GM08714 (cell line): Measurements from ENCODE around the gene NECTIN4.
"Not testable (repeated sequence)": the region's sequence is repeated elsewhere in the genome, so short reads cannot be mapped to it uniquely, and the experiment has no call there.

ENCODE experiments used
- H3K4me3 ChIP-seq: fragments of 200-500 bp; sonication (Bioruptor generic); 2 replicates; pipeline ENCODE4 v1.5.1; 2014; ENCODE audit warnings: mild to moderate bottlenecking, low read length, inconsistent platforms
- ZNF274 ChIP-seq: IDR thresholded peaks from 2 replicates; pipeline ENCODE4 v1.6.1; 2012; ENCODE audit warnings: mild to moderate bottlenecking, low read depth, low read length

Gene NECTIN4

DNA sequence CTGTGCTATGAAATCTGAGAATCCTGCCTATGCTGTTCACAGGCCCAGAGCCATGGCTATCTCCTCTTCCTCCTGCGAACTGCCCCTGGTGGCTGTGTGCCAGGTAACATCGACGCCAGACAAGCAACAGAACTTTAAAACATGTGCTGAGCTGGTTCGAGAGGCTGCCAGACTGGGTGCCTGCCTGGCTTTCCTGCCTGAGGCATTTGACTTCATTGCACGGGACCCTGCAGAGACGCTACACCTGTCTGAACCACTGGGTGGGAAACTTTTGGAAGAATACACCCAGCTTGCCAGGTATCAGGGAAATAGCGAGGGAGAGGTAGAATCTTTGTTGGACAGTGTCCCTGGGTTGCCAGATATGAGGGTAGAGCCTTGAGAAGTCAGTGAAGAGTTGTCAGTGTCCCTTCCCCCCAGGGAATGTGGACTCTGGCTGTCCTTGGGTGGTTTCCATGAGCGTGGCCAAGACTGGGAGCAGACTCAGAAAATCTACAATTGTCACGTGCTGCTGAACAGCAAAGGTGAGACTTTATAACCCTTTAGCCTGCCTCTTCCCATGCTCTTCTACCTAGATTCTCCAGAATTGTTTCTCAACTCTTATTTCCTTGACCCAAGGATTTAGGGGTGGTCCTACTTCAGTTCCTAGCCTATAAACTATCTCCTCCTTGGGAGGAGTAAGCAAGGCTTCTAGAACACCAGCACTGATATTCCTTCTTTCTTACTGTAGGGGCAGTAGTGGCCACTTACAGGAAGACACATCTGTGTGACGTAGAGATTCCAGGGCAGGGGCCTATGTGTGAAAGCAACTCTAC is 29.9 kb upstream of the NECTIN4 start:
- H3K4me3 ChIP-seq = peak overlapping the region; percentile 91
- no peak for TF ChIP-seq ZNF274

- TF ChIP-seq ZNF274 = no peak
- peak within 1 kb of the TSS; percentile 91 for H3K4me3 ChIP-seq
Observed at GRCh38 chr1:161117759-161118581, 28.6 kb upstream of the NECTIN4 start, which contains the start of the genes NIT1 and PFDN2. TSS of gene NIT1 (plus strand) at chr1:161118105. CDS start at chr1:161118177, 72 bp downstream. TSS of gene PFDN2 (minus strand) at chr1:161118037. CDS start at chr1:161118026, 11 bp downstream.

DNA sequence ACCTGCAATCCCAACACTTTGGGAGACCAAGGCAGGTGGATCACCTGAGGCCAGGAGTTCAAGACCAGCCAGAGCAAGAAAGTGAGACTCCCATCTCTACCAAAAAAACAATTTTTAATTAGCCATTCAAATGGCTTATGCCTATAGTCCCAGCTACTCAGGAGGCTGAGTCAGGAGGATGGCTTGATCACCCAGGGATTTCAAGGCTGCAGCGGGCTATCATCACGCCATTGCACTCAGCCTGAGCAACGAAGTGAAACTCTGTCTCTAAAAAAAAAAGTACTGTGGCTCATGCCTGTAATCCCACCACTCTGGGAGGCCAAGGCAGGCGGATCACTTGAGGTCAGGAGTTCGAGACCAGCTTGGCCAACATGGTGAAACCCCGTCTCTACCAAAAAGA is 26.6 kb upstream of the NECTIN4 start:
- H3K4me3 ChIP-seq = not testable (repeated sequence)

GRCh38 chr1:161115132-161115711 is 25.9 kb upstream of the NECTIN4 start:
- H3K4me3 ChIP-seq = no peak overlapping the region
- no peak for TF ChIP-seq ZNF274

- H3K4me3 ChIP-seq = no peak overlapping the region
- TF ChIP-seq ZNF274 = no peak
Observed at GRCh38 chr1:161114556-161114955, 25.2 kb upstream of the NECTIN4 start.

- H3K4me3 ChIP-seq = no peak overlapping the region
- TF ChIP-seq ZNF274 = no peak
Observed at GRCh38 chr1:161113915-161114314, 24.6 kb upstream of the NECTIN4 start.

- TF ChIP-seq ZNF274 = no peak
- no peak overlapping the region for H3K4me3 ChIP-seq
Observed at GRCh38 chr1:161111527-161111926, 22.2 kb upstream of the NECTIN4 start.

GRCh38 chr1:161111117-161111516 is 21.8 kb upstream of the NECTIN4 start:
- no peak for TF ChIP-seq ZNF274
- H3K4me3 ChIP-seq = no peak overlapping the region

DNA sequence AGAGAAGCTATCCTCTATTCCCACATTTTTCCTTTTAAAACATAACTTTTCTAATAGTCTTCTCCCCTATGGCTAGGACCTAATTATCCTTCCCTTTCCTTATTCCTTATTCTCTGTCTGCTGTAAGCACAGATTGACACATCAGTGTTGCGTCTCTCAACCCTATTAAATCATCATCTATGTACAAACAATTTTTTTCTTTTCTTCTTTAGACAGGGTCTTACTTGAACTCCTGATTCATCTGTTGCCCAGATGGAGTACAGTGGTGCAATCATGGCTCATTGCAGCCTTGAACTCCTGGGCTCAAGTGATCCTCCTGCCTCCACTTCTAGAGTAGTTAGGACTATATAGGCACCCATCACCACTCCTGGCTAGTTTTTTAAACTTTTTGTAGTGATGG is 17.1 kb upstream of the NECTIN4 start:
- H3K4me3 ChIP-seq = no peak overlapping the region
- TF ChIP-seq ZNF274 = no peak

DNA sequence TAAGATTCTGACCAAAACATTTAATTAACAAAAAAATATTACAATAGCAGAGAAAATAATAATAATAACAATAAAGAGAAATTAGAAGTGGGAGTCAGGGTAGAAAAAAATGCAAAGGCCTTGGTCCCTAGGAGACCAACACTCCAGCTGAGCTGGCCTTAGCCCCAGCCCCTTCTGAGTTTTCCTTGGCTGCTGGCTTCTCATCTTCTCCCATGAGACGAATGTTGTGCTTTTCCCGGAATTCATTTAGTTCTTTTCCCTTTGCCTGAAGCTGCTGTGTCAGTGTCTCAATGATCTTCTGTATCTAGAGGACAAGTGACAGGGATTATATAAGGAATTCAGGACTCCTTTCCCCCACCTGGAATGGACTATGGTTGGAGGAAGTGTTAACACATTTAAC is 11.2 kb upstream of the NECTIN4 start:
- TF ChIP-seq ZNF274 = no peak
- no peak overlapping the region for H3K4me3 ChIP-seq

- H3K4me3 ChIP-seq = no peak overlapping the region; the same call in 1 of the 2 replicates
- TF ChIP-seq ZNF274 = no peak
Observed at GRCh38 chr1:161099090-161099802, 9.9 kb upstream of the NECTIN4 start.

DNA sequence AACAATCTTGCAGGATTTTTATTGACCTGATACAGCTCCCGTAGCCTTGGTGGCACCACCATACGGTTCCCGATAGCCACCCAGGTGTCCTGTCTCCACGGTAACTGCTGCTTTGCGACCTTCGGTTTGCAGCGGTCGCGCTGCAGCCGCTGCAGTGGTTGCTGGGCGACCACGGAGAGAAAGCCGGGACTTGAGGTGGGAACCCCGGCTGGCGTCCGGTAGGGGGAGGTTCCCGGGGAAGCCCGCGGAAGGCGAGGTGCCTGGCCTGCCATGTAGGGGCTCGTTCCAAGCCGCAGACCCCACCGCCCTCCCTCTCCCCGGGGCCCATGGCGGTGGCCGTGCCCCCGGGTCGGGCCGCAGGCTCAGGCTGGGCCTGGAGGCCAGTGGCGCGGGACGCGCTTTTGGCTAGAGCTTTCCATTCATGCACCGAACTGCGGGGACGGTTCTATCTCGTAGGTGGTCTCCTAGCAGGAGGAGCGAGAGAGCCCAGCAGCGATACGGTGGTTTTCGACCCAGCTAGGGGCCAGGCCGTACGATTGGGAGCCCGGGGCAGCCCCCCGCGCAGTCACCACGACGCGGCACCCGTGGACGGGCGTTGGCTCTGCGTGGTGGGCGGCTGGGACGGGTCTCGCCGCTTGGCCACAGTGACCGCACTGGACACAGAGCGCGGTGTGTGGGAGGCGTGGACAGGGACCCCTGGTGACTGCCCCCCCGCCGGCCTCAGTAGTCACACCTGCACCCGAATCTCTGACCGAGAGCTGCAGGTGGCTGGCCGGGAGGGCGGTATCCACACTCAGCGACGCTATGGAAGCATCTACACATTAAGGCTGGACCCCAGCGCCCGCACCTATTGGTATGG is 9.1 kb upstream of the NECTIN4 start, which contains the start of gene KLHDC9:
KLHDC9 (plus strand) TSS at position 152 of the 859 bp plus-strand sequence; CDS start at position 327, 175 bp downstream.
- TF ChIP-seq ZNF274 = no peak
- peak within 1 kb of the TSS; percentile 71 for H3K4me3 ChIP-seq

- no peak for TF ChIP-seq ZNF274
- H3K4me3 ChIP-seq = no peak overlapping the region; the same call in 1 of the 2 replicates
Observed at GRCh38 chr1:161096530-161096929, 7.2 kb upstream of the NECTIN4 start.
